GM12873 (cell line): ENCODE results near the gene FAM161A.

Source experiments
- CTCF ChIP-seq: IDR thresholded peaks from 2 replicates; pipeline ENCODE4 v1.5.1; 2012; ENCODE audit warnings: low read depth, mild to moderate bottlenecking, moderate library complexity, low read length, control low read depth; ENCODE audit not compliant: insufficient read depth; ENCODE audit errors: missing control alignments

FAM161A gene

DNA sequence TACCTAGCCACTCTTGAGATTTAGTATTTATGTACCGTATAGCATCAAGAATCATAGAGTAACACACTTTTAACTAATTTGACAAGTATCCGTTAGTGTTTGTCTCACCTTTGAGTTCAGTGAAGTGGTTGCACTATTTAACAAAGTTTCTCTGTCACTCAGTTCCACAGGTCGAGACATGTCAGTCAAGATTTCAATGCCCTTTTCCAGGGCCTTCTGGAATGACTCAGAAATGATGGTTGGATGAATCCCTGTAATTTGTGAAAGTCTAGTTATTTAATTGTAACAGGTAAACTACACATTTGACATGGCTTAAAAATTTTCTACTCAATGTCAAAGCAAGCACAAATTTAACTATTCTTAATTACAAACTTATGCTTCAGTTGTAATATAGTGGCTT, 24.9 kb upstream of the FAM161A start:
- no peak for TF ChIP-seq CTCF

DNA sequence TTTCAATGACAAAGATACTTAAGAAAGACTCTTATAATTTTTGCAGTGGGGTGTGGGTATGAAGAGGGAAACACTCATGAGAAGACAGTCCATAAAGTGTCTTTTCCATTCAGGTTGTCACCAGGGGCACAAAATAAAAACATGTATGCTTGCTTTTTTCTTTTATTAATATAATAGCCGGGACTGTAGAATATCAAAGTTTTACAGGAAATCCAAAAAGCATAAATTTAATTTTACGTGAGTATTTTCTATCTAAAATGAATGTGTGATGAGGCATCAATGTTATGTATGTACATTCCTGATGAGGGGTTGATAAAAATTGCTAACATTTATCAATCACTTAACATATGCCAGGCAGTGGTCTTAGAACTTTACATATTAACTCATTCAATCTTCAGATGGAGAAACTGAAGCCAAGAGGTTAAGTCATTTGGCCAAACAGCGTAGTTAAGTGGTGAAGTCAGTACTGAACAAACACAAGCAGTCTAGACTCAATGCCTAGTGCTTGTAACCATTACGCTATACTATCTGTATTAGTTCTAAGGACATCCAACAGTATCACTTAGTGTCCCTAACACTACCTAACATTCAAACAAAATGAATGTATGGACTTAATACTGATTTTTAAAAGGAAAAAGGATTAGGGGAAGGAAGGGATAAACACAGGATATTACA, 23.8 kb upstream of the FAM161A start:
- no peak for TF ChIP-seq CTCF

GRCh38 chr2:61876400-61876799, 22.5 kb upstream of the FAM161A start:
- TF ChIP-seq CTCF, result no peak

GRCh38 chr2:61862085-61862484, 8.2 kb upstream of the FAM161A start:
- no peak for TF ChIP-seq CTCF

GRCh38 chr2:61857224-61857623, 3.4 kb upstream of the FAM161A start:
- TF ChIP-seq CTCF, result no peak

DNA sequence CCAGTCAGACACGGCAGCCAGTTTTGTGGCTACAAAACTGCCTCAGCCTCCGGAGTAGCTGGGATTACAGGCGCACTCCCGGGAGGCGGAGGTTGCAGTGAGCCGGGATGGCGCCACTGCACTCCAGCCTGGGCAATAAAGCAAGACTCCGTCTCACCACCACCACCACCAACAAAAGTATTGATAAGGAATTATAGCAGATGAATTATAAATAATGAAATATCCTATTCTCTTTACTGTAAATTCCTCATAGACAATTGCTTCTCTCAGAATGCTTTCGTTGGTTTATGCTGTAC, 1.4 kb upstream of the FAM161A start:
- TF ChIP-seq CTCF, result no peak

DNA sequence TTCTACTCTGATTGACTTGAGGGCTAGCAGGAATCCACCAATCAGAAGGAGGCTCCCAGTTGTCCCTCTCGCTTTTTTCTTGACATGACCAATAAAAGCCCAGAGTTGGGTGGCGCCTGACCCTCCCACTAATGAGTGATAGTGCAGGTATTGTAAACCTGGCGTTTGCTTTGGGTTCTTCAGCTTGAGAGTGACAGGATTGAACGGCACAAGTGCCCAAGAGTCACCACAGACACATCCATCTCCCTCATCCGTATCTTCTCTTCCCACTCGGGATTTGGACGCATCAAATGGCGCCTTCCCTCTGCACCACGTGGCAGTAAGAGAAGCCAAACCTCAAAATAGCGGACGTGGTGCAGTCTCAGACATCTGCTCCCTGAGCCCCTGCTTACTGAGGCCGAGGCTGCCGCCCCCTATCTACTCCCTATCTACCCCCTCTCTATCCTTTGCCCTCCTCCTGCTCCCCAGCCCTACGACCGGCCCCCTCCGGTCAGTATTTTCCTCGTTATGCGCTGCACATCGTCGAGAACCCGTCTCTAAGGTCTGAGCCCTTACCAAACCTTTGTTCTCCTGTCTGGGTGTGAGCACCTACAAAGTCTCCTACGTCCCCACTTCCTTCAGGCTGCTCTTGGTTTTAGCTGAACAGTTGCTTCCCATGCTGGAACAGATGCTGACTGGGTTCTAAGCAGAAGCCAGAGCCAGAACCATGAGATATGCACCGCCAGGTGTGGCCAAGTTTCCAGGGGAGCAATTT, 881 bp upstream of the FAM161A start:
- TF ChIP-seq CTCF, result peak; percentile 5
